HuH-7.5 (cell line): ENCODE measurements around the gene JPH4.
"Not testable (repeated sequence)": the region's sequence is repeated elsewhere in the genome, so short reads cannot be mapped to it uniquely, and the experiment has no call there.

ENCODE experiments used
- DNase-seq: peaks from one replicate; pipeline ENCODE4 v3.0.0; 2011; ENCODE audit warnings: low spot score

The JPH4 gene

GRCh38 chr14:23547924-23548323 is 30.7 kb downstream of the JPH4 start:
- DNase-seq, result no peak

- DNase-seq, result no peak
Measured at GRCh38 chr14:23546450-23547035, 32.0 kb downstream of the JPH4 start.

GRCh38 chr14:23545740-23546365 is 32.7 kb downstream of the JPH4 start:
- no peak for DNase-seq

- DNase-seq, result no peak
Measured at GRCh38 chr14:23544511-23545447, 33.8 kb downstream of the JPH4 start.

- no peak for DNase-seq
Measured at GRCh38 chr14:23543403-23543802, 35.2 kb downstream of the JPH4 start.

GRCh38 chr14:23542261-23542660 is 36.3 kb downstream of the JPH4 start:
- DNase-seq, result no peak

- DNase-seq, result no peak
Measured at GRCh38 chr14:23540141-23540469, 38.5 kb downstream of the JPH4 start.

GRCh38 chr14:23539248-23540140 is 39.1 kb downstream of the JPH4 start:
- peak; percentile 78 for DNase-seq

GRCh38 chr14:23538785-23539184 is 39.8 kb downstream of the JPH4 start:
- DNase-seq, result no peak

GRCh38 chr14:23538050-23538718 is 40.4 kb downstream of the JPH4 start:
- no peak for DNase-seq

GRCh38 chr14:23537351-23538049 is 41.1 kb downstream of the JPH4 start:
- no peak for DNase-seq

- DNase-seq, result not testable (repeated sequence)
Measured at GRCh38 chr14:23536906-23537305, 41.7 kb downstream of the JPH4 start.

- DNase-seq, result no peak
Measured at GRCh38 chr14:23536494-23536893, 42.1 kb downstream of the JPH4 start.

GRCh38 chr14:23535943-23536342 is 42.6 kb downstream of the JPH4 start:
- DNase-seq, result no peak

- DNase-seq, result no peak
Measured at GRCh38 chr14:23533652-23534435, 44.7 kb downstream of the JPH4 start.

- DNase-seq, result no peak
Measured at GRCh38 chr14:23532658-23533057, 45.9 kb downstream of the JPH4 start.

- DNase-seq, result no peak
Measured at GRCh38 chr14:23531391-23531790, 47.2 kb downstream of the JPH4 start.

- no peak for DNase-seq
Measured at GRCh38 chr14:23530375-23531055, 48.1 kb downstream of the JPH4 start.

- no peak for DNase-seq
Measured at GRCh38 chr14:23529016-23529415, 49.6 kb downstream of the JPH4 start.

GRCh38 chr14:23528555-23528954 is 50.0 kb downstream of the JPH4 start:
- DNase-seq, result no peak
